ENCODE measurements around the gene LDLRAD4.

The LDLRAD4 gene

DNA sequence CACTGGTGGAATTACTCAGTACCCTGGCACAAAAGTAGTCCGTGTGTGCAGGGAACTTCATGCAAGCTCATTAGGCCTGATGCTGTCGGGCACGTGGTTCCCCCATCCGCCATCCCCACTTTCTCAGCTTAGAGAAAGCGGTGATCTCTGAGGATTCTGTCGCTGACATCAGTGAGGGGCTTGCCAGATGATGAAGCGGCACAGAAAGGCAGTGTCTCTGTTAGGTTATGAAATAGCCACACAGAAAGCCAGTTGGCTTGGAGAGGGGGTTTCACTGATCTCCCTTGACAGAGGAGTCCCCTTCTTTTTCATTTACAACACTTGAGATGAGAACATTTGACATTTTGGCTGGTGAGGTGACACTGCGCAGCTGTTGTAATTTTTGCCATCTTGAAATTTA is 328.1 kb downstream of the LDLRAD4 start:
- DNase-seq, result no peak

- no peak for DNase-seq
These were observed 328.8 kb downstream of the LDLRAD4 start for GRCh38 chr18:13547347-13547746.

- no peak for DNase-seq
These were observed 329.7 kb downstream of the LDLRAD4 start for GRCh38 chr18:13548106-13548819.

- no peak for DNase-seq
These were observed 330.7 kb downstream of the LDLRAD4 start for GRCh38 chr18:13548966-13549879.

- DNase-seq, result no peak
These were observed 331.3 kb downstream of the LDLRAD4 start for GRCh38 chr18:13549880-13550232.

- DNase-seq, result no peak
These were observed 332.1 kb downstream of the LDLRAD4 start for GRCh38 chr18:13550418-13551304.

DNA sequence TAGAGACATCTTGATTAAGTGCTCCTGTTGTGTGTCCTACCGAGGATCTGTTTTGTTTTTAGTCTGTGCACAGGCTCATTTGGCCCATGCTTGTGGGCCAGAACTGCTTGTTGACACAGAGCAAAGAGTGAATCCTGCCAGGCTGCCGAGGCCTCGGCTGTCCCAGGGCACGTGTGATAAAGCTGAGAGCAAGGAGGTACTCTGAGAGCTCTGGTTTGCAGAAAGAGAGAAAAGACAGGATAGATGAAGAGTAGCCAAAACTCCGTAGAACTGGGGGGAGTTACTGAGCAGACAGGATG is 332.7 kb downstream of the LDLRAD4 start:
- DNase-seq, result no peak

DNA sequence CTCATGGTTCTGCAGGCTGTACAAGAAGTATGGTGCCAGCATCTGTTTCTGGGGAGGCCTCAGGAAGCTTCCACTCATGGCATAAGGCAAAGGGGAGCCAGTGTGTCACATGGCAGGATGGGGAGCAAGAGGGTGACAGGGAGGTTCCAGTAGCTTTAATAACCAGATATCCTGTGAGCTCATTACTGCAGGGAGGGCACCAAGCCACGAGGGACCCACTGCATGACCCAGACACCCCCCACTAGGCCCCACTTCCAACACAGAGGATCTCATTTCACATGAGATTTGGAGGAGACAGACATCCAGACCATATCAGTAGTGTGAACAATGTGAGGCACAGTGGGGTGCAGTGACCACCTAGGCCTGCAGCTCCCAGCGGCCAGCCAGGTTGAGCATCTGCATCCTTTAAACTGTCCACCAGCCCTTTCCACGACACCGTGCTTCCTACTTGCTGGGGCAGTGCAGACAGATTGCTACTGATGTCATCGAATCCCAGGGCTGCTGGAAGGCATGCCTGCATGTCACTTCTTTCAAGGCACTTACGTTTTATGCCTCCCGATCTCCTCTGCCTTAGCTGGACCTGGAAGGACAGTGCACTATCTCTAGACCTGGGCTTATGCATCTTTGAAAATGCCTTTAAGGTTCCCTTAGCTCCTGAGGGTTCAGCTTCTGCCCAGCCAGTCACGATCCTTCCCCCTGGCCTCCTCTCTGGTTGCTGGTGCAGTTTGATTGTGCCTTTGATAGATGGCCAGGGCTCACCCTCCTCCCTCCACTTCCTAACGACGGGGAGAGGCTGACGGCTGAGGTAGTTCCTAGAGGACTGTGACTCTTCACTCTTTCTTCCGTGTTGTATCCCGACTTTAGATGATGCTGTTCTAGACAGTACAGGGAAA is 333.5 kb downstream of the LDLRAD4 start:
- no peak for DNase-seq

- no peak for DNase-seq
These were observed 334.9 kb downstream of the LDLRAD4 start for GRCh38 chr18:13553449-13553848.

GRCh38 chr18:13555192-13555591 is 336.6 kb downstream of the LDLRAD4 start:
- DNase-seq, result no peak

GRCh38 chr18:13555865-13556264 is 337.3 kb downstream of the LDLRAD4 start:
- DNase-seq, result no peak

- DNase-seq, result no peak
These were observed 337.9 kb downstream of the LDLRAD4 start for GRCh38 chr18:13556502-13556901.

DNA sequence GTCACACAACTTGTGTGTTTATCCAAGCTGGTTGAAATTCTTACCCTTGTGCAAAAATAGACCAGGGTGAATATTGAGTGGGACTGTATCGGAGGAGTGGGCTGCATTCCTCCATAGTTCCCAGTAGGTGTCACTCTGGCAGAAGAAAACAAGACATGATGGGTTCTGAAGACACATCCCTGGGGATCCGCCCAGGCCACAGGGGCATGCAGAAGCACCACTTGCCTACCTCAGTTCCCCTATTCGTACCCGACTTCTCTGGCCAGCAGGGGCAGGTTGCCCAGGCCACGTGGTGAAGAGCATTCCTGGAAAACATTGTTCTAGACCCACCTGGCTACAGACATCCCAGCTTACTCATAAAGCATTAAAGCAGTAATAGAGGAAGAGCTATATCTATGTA is 339.6 kb downstream of the LDLRAD4 start:
- peak; percentile 24 for DNase-seq

GRCh38 chr18:13558790-13559189 is 340.2 kb downstream of the LDLRAD4 start:
- no peak for DNase-seq

DNA sequence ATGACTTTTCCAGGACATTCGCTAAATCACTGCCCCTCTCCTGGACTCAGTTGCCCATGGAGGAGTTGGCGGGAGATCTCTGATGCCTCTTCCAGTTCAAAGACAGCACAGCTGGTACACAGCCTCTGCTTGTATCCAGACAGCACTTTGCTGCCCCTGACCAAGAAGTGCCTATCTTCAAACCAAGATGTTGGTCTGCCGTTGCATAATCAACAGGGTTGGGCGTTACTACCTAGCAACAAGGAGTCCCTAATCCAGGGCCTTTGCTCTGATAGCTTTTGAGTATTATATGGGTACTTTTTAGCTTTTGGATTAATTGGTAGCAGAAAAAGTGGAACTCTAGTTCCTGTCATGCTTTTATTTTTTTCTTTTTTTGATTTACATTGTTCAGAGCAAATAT is 341.2 kb downstream of the LDLRAD4 start:
- DNase-seq, result no peak

DNA sequence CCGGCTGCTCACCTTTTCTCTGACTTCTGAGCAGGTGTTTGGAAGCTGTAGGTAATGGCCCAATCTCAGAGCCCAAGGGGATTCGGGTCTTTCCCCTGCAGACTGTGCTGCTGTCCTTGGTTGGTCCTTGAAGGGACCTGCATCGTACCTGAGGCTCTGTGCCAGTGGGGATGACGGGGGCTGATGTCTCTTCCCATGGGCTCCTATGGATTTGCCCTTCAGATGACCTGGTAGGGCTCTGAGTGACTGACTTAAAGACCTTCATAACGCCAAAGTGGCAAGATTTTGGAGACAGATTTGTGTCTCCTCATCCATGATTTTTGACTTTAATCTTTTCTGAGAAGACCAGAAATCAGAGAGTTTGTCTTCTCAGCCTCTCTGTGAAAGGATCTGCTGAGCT is 341.7 kb downstream of the LDLRAD4 start:
- no peak for DNase-seq

DNA sequence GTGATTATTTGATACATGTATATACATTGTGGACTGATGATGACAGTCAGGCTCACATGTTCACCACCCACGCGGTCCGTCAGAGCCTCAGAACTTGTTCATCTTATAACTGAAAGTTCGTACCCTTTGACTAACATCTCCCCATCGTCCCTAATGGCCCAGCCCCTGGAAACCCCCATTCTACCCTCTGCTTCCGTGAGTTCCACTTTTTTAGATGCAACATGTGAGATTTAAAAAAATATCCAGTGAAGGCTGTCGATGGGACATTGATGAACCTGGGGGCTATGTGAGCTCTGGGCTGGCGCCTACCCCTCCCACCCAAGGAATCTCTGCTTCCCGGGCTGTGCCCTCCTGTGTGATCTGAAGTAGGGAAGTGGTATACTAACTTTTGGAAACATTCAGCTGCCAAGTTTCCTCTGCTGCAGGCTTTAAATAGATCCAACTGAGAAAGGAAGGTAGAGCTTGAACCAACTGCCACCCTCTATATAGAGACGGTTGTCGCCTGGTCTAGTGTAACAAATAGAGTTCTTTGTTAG is 344.0 kb downstream of the LDLRAD4 start:
- no peak for DNase-seq

DNA sequence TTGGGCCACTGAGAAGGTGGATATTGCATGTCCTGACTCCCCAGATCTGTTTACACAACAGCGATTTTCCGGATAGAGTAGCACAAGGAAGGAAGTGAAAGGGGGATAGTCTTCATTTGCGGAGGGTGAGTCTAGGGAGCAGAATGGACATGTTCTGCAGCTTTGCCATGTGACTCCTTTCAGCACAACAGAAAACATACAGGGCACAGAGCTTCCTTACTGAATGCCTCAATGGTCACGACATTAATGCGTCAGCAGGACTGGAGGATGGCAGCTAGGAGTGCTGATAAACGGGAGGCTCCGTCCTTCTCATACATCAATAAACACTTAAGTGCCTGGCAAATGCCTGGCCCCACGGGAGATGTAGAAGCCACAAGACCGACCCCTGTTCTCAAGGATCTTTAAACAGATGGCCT is 344.8 kb downstream of the LDLRAD4 start:
- DNase-seq, result no peak

DNA sequence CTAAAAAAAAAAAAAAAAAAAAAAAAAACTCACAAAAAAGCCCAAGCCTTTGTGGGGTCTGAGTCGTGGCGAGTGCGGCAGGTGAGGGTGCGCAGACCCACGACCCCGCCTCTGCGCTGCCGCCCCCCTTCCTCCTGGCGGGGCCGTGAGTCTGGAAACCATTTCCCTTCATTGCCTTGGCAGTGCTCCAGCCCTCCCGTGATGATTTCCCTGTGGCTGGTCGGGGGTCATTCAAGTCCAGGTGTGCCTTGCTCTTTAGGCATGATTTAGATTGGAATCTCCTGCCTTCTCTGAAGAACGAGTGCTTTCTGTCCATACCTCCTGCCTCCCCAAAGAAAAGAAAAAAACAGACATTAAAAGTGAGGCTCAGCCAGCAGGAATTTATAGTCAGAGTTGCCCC is 346.0 kb downstream of the LDLRAD4 start:
- DNase-seq, result no peak

- no peak for DNase-seq
These were observed 346.7 kb downstream of the LDLRAD4 start for GRCh38 chr18:13565228-13565627.

GRCh38 chr18:13566941-13567746 is 348.6 kb downstream of the LDLRAD4 start:
- DNase-seq, result no peak
